Measurements from ENCODE around the gene CCDC85B.

CCDC85B gene

DNA sequence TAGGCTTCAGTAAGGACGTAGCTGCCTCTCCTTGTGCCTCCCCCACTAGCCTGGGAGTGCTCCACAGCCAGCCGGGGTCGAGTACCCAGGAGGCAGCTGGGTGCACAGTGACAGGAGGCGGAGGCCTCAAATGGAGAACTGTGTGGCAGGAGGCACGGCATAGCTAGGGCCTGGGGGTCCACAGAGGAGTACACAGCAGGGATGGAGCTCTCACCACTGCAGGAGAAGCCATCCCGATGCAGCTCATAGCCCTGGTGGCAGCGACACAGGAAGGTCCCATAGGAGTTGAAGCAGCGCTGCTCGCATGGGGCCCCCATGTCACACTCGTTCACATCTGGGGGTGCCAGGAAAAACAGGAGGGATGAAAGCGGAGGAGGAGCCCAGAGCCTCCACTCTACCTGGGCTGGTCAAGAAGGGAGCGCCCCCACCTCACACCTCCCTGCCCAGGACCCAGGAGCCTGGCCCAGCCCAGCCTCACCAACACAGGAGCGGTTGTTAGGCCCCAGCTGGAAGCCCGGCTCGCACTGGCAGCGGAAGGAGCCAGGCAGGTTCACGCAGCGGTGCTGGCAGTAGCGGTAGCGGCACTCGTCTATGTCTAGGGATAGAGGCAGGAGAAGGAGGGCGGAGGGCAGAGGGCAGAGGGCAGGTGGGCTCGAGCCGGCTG lies 20.7 kb upstream of the CCDC85B start:
- DNase-seq (ENCODE audit: low read depth in 2 of 2) = no peak

DNA sequence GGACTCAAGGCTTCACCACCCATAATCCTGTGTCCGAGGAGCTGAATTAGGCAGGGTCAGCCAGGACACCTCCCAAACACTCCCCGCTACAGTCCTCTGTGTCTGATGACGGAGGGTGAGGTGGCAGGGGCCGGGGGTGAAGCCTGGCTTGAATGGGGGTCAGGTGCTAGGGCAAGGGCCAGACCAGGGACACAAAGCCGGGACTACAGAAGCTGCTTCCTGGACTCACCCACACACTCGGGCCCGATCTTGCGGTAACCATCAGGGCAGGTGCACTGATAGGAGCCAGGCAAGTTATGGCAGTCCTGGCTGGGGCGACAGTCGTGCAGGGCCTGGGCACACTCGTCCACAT lies 20.2 kb upstream of the CCDC85B start:
- DNase-seq (ENCODE audit: low read depth in 2 of 2) = no peak

DNA sequence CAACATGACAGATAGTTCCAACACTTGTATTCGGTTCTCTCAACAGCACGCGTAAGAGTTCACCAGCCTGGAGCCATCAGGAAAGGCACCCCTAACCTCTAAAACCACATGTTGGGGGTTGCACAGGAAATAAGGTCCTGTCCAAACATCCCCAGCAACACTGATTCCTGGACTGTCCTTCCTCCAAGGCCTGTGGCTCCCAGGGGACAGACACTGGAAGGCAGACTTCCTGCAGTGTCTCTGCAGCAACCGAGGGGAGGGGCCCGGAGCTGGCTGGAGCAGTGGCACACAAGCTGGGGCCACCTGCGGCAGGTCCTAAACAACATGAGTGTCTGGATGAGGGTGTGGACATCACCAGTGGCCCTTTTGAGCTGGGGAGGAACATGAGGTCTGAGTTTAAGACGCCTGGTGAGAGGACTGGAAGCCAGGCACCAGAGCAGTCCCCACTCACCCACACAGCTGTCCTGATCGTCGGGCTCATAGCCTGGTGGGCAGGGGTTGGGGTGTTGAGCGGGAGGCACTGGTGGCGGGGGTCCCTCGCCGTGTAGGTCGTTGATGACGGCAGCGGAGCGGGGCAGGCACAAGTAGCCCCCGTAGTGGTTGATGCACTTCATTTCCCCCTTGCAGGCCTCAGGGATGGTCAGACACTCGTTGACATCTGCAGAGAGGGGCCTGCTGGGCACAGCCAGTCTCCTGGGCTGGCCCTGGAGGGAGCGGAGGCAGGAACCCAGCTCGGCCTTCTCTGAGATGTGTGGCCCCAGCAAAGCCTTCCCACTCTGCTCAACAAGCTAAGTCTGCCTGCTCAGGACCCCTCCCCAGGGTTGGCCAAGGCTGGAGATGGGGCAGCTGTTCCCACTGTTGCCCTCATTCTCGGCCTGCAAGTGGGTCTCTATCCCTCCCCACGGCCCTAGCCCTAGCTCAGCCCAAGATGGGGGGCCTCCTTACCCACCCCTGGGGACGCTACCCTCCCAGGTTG lies 19.5 kb upstream of the CCDC85B start:
- DNase-seq (ENCODE audit: low read depth in 2 of 2) = no peak

DNA sequence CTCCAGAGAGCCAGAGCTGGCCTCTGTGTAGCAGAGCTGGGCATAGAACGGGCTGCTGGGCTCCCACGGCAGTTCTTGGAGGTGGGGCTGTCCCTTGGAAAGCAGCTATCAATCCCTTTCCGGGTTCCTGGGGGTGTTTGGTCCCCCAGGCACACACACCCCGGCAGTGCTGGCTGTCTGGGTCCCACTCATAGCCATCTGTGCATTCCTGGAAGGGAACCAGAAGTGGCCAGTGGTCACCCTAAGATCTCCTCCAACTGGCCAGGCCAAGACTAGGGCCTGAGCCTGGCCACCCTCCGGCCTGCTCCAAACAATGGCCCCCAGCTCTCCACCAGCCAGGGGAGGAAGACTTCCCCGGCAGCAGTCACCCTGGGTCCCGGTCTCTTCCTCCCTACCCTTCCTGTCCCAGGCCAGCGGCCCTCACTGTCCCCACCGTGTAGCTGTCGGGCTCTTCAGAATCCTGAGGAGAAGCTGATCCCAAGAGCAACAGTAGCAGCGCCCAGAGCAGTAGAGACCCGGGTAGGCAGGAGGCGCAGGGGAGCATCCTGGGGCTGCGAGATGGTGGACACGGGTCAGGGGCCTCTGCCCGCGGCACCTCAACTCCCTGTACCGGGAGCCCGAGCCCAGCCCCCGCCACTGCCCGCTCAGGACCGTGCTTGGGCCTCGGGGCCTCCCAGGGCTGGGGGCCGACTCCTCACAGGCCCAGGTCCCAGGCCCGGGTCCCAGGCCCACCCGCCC lies 18.5 kb upstream of the CCDC85B start:
- DNase-seq (ENCODE audit: low read depth in 2 of 2) = no peak

DNA sequence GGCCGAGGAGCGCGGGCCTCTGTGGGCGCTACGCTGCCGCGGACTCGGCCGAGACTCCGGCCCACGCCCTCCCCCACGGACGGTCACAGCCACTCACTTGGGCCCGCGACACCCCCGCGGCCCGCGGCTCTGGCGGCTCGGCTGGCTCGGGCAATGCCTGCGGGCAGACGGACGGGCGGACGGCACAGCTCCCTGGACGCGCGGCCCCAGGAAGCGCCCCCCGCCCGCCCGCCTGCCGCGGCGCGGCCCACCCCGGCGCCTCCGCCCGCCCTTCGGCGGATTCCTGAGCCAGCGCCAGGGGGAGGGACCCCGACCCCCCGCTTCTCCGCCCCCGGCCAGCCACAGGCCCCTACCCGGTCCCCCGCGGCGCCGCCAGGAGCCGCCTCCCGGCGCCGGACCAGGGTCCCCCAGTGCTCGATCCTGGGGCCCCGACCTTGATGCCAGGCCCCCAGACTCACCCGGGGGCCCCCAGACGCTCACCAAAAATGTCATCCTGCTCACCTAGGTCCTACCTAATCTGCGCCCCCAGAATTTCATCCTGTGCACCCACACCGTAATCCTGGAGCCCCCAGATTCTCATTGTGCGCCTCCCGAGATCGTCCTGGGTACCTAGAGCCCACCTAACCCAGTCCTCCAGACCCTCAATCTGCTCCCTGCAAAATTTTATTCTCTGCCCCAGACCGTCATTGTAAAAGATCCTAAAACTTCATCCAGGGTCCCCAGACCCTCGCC lies 17.7 kb upstream of the CCDC85B start, which contains the start of gene EFEMP2:
EFEMP2 (minus strand) TSS at position 215 of the 732 bp plus-strand sequence. CDS start 446 bp downstream, outside the sequence.
- DNase-seq (ENCODE audit: low read depth in 2 of 2) = no peak

DNA sequence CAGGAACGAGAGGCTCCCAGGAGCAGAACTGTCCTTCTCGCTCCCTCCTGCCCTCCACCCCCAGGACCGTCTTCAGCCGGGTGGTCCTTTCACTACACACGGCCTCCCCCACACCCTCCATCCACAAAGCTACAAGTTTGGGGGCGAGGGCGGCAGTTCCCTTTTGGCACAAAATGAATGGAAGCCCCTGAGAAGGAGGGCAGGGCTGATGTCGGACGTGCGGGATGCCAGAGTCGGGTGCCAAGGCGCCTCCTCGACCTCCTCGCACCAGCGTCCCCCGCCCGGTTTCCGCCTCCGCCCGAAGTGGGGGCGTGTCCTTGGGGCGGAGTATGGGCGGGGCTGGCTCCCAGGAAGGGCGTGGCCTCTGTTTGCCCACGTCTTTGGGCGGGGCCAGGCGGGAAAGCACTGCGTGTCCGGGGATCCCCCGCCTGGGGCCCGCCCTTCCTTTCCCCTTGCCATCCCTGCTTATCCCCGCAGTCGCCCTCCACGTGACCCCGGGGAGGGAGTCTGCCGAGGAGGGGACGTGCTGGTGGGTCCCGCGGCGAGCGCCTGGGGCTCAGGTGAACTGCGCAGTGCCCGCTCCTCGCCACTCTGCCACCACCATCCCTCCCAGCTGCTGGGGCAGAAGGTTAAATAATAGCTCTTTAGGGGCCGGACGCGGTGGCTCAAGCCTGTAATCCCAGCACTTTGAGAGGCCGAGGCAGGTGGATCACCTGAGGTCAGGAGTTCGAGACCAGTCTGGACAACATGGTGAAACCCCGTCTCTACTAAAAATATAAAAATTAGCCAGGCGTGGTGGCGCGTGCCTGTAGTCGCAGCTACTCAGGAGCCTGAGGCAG lies 16.9 kb upstream of the CCDC85B start:
- peak; percentile 94 to 95 for DNase-seq (ENCODE audit: low read depth in 2 of 2)

DNA sequence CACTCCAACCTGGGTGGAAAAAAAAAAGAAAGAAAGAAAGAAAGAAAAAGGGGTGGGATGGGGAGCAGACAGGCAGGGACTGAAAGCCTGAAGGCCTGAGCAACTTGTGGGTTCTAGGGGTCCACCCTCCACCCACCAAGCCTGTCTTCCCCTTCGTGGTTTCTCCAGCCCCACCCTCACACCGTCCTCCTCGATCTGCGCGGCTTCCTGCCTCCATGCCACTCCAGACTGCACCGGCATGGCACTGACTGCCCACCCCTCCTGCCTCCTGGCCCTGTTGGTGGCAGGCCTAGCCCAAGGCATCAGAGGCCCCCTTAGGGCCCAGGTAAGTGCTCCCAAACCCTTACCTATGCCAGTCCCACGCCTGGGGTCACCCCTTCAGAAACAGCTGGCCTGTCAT lies 10.9 kb upstream of the CCDC85B start, which contains the start of gene CTSW:
CTSW (plus strand) TSS at position 221 of the 400 bp plus-strand sequence; CDS start at position 239, 18 bp downstream.
- no peak for DNase-seq (ENCODE audit: low read depth in 2 of 2)

DNA sequence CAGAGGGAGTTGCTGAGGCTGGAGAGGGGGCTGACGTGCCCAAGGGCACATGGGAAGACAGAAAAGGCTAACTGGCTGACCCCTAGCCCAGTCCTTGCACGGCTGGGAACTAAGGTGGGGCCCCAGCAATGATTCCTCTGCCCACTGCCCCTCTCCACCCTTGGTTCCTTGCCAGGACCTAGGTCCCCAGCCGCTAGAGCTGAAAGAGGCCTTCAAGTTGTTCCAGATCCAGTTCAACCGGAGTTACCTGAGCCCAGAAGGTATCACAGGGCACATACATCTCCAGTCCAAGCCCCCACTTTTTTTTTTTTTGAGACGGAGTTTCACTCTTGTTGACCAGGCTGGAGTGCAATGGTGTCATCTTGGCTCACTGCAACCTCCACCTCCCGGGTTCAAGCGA lies 10.4 kb upstream of the CCDC85B start:
- no peak for DNase-seq (ENCODE audit: low read depth in 2 of 2)

DNA sequence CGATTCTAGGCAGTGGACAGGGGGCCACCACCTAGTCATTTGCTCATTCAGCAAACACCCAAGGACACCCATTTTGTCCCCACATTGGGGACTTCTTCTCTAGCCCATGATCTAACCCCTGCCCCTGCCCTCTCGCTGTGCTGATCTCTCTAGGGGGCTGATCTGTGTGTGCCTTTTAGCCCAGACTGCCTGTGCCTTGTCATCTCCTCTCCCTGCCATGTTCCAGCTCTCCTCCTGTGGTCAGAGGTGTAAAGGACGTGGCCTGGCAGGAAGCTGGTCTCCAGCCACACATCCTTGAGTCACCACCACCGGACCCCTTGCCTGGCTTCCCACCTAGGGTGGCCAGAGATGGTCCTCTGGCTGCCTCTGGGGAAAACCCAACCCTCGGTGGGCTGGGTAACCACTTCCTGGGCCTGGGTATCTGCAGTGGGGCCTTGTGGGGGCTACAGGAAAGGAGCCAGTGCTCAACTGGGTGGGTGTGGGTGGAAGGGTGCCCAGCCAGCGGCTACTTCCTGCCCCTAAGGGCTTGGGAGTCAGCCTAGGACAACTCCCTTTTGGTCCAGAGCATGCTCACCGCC lies 9.5 kb upstream of the CCDC85B start:
- DNase-seq (ENCODE audit: low read depth in 2 of 2) = no peak

DNA sequence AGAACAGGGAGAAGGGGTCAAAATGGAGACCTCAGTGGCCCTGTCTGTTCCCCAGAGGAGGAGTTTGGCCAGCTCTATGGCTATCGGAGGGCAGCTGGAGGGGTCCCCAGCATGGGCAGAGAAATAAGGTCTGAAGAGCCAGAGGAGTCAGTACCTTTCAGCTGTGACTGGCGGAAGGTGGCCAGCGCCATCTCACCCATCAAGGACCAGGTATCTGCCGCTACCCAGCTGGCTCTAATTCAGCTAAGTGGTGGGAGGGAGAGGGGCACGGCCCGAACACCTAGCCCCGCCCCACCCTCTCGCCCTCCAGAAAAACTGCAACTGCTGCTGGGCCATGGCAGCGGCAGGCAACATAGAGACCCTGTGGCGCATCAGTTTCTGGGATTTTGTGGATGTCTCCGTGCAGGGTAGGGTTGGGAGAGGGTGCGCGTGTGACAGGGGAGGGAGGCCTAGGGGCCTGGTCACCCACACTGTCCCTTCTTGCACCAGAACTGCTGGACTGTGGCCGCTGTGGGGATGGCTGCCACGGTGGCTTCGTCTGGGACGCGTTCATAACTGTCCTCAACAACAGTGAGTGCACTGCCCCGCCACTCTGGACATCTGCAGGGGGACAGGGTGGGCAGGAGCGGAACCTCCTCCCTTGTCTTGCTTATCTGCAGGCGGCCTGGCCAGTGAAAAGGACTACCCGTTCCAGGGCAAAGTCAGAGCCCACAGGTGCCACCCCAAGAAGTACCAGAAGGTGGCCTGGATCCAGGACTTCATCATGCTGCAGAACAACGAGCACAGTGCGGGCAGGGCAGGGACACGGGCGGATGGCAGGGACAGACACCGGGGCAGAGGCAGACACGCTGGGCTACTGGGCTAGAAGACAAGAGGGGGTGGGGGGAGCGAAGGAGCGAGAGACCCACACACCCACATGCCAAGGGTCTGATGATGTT lies 8.1 kb upstream of the CCDC85B start:
- DNase-seq (ENCODE audit: low read depth in 2 of 2) = no peak

DNA sequence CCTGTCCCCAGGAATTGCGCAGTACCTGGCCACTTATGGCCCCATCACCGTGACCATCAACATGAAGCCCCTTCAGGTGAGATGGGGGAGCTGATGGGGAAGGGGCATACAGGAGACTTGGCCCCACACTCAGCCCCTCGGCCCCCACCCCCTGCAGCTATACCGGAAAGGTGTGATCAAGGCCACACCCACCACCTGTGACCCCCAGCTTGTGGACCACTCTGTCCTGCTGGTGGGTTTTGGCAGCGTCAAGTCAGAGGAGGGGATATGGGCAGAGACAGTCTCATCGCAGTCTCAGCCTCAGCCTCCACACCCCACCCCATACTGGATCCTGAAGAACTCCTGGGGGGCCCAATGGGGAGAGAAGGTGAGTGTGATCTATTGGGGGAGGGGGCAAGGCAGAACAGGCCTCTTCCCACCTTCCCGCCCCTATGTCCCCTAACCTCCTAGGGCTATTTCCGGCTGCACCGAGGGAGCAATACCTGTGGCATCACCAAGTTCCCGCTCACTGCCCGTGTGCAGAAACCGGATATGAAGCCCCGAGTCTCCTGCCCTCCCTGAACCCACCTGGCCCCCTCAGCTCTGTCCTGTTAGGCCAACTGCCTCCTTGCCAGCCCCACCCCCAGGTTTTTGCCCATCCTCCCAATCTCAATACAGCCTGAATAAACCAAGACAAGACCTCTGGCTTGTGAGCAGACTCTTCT lies 7.3 kb upstream of the CCDC85B start:
- DNase-seq (ENCODE audit: low read depth in 2 of 2) = no peak

DNA sequence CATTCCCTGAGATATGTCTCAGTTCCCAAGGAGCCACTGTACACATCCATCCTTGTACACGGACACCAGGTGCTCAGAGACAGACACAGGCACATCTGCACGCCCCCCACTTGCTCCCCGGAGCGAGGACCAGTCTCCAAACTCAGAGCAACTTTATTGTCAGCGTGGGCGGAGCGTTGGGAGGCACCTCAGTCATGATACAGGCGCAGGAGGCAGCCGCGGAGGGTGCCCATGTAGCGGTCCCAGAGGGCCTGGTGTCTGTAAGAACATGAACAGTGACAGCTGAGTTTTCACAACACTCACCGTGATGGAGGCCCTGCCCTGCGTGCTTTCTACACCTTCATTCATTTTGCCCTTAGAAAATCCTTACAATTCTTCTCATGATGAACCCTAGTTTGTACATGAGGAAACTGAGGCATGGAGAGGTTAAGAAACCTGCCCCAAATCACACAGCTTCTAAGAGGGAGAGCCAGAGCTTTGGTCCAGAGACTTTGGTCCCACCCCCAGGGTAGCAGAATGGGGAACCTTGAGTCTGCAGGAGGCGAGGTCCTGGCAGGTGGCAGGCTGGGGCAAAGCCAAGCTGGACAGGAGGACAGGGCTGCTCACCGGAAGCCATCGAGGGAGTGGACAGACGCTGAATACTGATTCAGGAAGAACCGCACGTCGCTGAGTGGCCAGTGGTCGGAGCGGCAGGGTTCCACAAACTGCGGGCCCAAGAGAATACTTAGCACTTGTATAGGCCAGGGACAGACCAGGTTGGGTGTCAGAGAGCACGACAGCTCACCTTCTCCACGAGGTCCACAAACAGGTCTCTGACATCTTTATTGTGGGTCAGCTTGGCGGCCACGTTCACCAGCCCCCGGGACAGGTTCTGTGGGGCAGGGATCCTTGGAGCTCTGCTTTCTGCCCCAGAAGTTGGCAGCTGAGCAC lies 6.4 kb upstream of the CCDC85B start:
- no peak for DNase-seq (ENCODE audit: low read depth in 2 of 2)

DNA sequence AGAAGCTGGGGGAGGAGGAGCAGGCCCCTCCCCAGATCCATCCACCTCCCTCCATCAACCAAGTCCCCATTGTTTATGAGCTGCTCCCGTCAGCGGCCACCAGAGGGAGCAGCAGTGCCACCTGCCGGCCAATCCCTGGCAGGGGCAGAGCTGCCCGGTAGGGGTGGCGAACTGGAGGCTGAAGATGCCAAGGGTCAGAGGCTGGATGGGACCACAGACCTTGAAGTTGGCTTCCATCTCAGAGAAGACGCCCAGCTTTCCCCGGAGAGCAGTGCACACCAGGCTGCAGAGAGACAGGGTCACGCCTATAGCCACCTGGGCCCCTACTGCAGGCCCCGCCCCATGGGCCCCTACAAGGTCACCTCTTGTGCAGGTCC lies 5.8 kb upstream of the CCDC85B start:
- peak; percentile 71 to 73 for DNase-seq (ENCODE audit: low read depth in 2 of 2)

DNA sequence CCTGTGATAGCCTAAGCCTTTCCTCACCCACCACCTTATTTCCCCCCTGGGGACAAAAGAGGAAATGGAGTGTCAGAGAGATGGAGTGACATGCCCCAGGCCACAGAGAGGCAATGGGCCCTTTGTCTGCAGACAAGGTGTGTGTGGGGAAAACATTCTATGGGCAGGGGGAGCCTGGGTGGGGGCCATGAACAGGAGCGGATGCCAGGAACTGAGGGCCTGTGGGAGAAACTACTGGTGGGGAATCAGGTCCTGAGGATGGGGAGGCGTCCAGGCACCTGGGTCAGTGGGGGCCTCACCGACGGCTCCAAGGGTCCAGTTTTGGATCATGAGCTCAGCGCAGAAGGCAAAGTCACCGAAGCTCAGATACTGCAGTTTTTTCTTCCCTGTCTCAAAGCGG lies 5.2 kb upstream of the CCDC85B start:
- DNase-seq (ENCODE audit: low read depth in 2 of 2) = no peak

DNA sequence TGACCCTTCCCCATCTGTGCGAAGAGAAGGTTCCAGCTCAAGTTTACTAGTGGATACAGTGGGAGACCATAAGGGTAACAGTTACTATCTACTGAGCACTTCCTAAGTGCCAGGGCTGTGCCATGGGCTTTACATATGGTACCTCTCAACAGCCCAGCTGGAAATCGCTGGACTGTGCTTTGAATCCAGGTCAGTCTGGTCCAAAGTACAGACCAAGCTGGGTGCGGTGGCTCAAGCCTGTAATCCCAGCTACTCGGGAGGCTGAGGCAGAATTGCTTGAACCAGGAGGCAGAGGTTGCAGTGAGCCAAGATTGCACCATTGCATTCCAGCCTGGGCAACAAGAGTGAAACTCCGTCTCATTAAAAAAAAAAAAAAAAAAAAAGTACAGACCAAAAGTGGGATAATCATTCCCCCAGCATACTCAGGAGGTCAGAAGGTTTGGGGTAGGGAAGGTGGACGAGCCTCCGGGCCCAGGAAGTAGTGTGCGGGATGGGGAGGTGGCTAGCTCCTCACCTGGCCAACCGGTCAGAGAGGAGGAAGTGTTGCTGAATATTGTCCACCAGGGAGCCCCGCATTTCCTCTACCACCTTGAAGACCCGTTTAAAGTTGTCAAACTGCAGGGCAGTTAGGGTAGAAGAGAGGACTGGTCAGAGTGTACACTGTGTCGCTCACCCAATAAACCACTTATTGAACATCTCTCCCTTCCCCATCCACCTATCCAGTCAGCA lies 4.5 kb upstream of the CCDC85B start:
- DNase-seq (ENCODE audit: low read depth in 2 of 2) = no peak

DNA sequence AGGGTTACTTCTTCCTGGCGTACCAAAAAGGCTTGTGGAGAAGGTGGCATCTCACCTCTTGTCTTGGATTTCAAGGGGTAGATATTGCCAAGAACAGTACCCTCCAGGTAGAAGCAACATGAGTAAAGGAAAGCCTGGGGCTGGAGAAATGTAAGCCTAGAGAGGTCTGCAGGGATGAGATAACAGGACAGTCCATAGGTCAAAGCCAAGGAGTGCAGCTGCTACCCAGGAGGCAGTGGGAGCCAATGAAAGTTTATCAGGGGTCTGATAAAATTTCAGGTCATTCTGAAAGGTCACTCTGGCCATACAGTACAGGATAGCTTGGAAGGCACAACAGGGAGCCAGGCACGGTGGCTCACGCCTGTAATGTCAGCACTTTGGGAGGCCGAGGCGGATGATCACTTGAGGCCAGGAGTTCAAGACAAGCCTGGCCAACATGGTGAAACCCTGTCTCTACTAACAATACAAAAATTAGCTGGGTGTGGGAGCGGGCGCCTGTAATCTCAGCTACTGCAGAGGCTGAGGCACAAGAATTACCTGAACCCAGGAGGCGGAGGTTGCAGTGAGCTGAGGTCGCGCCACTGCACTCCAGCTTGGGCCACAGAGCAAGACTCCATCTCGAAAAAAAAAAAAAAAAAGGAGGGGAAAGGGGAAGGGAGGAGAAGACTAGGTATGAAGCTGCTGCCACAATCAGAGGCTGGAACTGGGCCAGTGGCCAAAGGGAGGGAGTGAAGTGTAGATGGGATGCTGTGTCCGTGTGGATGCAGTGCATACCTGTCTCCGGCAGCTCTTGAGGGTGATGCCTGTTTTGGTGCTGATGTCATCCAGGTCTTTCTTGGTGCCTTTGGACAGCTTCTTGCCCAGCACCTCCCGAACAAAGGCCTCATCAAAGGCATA lies 3.4 kb upstream of the CCDC85B start:
- DNase-seq (ENCODE audit: low read depth in 2 of 2) = no peak

All from stimulated activated CD8-positive, alpha-beta memory T cell treated with anti-CD3 and anti-CD28 coated beads, Interleukin-2, amount 100 ng/mL, for 48 hours (primary cell).